Measurements from ENCODE around the gene HORMAD1.

DNA sequence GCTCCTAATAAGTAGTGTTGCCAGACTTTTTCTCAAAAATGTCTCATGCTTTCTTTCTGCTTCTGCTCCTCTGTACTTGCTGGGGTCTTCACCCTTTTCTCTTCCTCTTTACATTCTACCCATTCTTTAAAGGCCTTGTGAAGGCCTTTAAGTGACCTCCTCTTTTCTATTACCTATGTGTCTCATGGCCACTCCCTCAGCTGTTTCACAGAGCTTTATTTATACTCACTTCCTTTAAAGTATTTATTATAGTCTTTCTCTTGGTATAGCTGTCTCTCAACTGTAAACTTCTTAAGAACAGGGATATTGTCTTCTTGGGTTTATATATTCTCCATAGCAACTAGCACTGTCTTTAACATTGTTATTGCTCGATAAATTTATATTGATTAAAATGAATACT is 24.5 kb downstream of the HORMAD1 start:
- TF ChIP-seq, protein P1, sequence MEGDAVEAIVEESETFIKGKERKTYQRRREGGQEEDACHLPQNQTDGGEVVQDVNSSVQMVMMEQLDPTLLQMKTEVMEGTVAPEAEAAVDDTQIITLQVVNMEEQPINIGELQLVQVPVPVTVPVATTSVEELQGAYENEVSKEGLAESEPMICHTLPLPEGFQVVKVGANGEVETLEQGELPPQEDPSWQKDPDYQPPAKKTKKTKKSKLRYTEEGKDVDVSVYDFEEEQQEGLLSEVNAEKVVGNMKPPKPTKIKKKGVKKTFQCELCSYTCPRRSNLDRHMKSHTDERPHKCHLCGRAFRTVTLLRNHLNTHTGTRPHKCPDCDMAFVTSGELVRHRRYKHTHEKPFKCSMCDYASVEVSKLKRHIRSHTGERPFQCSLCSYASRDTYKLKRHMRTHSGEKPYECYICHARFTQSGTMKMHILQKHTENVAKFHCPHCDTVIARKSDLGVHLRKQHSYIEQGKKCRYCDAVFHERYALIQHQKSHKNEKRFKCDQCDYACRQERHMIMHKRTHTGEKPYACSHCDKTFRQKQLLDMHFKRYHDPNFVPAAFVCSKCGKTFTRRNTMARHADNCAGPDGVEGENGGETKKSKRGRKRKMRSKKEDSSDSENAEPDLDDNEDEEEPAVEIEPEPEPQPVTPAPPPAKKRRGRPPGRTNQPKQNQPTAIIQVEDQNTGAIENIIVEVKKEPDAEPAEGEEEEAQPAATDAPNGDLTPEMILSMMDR (IDR thresholded peaks at IDR 0.05) = no peak
- TF ChIP-seq POLR2AphosphoS5 (IDR thresholded peaks at IDR 0.05) = no peak
